HepG2 (cell line): Measurements from ENCODE around the gene SLC25A23. TPM values are rescaled to one million over a fixed set of nuclear protein-coding genes. Genes with fewer than 3 reads are reported as not detected.
A peak's percentile ranks its signal among the peaks of the same experiment; 100 is the strongest.

Source experiments
- HNRNPL ChIP-seq: fragments of 200-400 bp; formaldehyde crosslinking; IDR thresholded peaks from 2 replicates; pipeline ENCODE4 v1.6.1; 2017; ENCODE audit warnings: mild to moderate bottlenecking, low read depth, low read length
- IKZF4 ChIP-seq: sonication (generic); formaldehyde crosslinking; IDR thresholded peaks from 2 replicates; pipeline ENCODE4 v1.5.1; 2020; ENCODE audit warnings: borderline replicate concordance, mild to moderate bottlenecking, low read depth, missing genetic modification reagents; ENCODE audit errors: not compliant biosample characterization
- SIN3B ChIP-seq: fragments of 150-350 bp; IDR thresholded peaks from 2 replicates; pipeline ENCODE4 v1.6.1; 2014; ENCODE audit warnings: low read length
- SYNCRIP ChIP-seq: fragments of 200-400 bp; formaldehyde crosslinking; IDR thresholded peaks from 2 replicates; pipeline ENCODE4 v1.6.1; 2018; ENCODE audit warnings: mild to moderate bottlenecking, low read depth, low read length; ENCODE audit not compliant: insufficient read depth
- TOPORS ChIP-seq: sonication (generic); formaldehyde crosslinking; IDR thresholded peaks from 2 replicates; pipeline ENCODE4 v1.8.0; 2023; ENCODE audit warnings: mild to moderate bottlenecking, missing genetic modification reagents
- ZMYM4 ChIP-seq: sonication (generic); formaldehyde crosslinking; IDR thresholded peaks from 2 replicates; pipeline ENCODE4 v1.8.1; 2023; ENCODE audit warnings: mild to moderate bottlenecking, missing genetic modification reagents
- ZNF33A ChIP-seq: sonication (generic); formaldehyde crosslinking; IDR thresholded peaks from 2 replicates; pipeline ENCODE4 v1.5.1; 2020; ENCODE audit warnings: missing genetic modification reagents, mild to moderate bottlenecking, moderate library complexity, borderline replicate concordance
- ZNF350 ChIP-seq: sonication (generic); formaldehyde crosslinking; IDR thresholded peaks from 2 replicates; pipeline ENCODE4 v1.4.0; 2020; ENCODE audit warnings: mild to moderate bottlenecking, low read depth, missing genetic modification reagents, borderline replicate concordance
- ZNF441 ChIP-seq: sonication (generic); formaldehyde crosslinking; IDR thresholded peaks from 2 replicates; pipeline ENCODE4 v1.7.0; 2021; ENCODE audit warnings: missing genetic modification reagents, borderline replicate concordance
- ZNF569 ChIP-seq: sonication (generic); formaldehyde crosslinking; IDR thresholded peaks from 2 replicates; pipeline ENCODE4 v1.5.0; 2020; ENCODE audit warnings: mild to moderate bottlenecking, missing genetic modification reagents, moderate library complexity, borderline replicate concordance
- ZNF713 ChIP-seq: sonication (generic); formaldehyde crosslinking; IDR thresholded peaks from 2 replicates; pipeline ENCODE4 v1.4.0; 2020; ENCODE audit warnings: mild to moderate bottlenecking, missing genetic modification reagents
- ZNF766 ChIP-seq: sonication (generic); formaldehyde crosslinking; IDR thresholded peaks from 2 replicates; pipeline ENCODE4 v1.5.0; 2020; ENCODE audit warnings: missing genetic modification reagents, borderline replicate concordance
- ZNF790 ChIP-seq: sonication (generic); formaldehyde crosslinking; IDR thresholded peaks from 2 replicates; pipeline ENCODE4 v1.8.0; 2022; ENCODE audit warnings: missing genetic modification reagents, mild to moderate bottlenecking, borderline replicate concordance
- polyA plus RNA-seq, 8 experiments: library from polyadenylated mRNA; depleted of rRNA in 3 of 8; stranded (reverse) in 7 of 8; unstranded in 1 of 8; fragments of >200 nt; fragmentation: Illumina TruSeq in 4 of 8; extraction: Trizol in 4 of 8; gene quantifications; 2 replicates each; pipeline versions ENCODE4 v1.2.1 to v1.2.3, GENCODE V29; 2011 to 2016; ENCODE audit warnings: low read depth in 4 of 8, missing spikeins in 1 of 8, mixed read lengths in 1 of 8; ENCODE audit not compliant: insufficient read depth in 1 of 8
- total RNA-seq, 5 experiments: library from RNA; depleted of rRNA; stranded (reverse); fragments of >200 nt; fragmentation: Illumina TruSeq; extraction: Trizol; gene quantifications; 2 replicates each; pipeline ENCODE4 v1.2.3, GENCODE V29; 2016; ENCODE audit warnings: low read depth in 1 of 5
- TF ChIP-seq, protein P1 (sequence below): sonication (generic); formaldehyde crosslinking; IDR thresholded peaks from 2 replicates; pipeline ENCODE4 v1.4.0; 2020; ENCODE audit warnings: missing genetic modification reagents, mild to moderate bottlenecking, borderline replicate concordance
- TF ChIP-seq, protein P2 (sequence below): IDR thresholded peaks from 2 replicates; pipeline ENCODE4 v1.6.1; 2018; ENCODE audit warnings: missing genetic modification reagents
- TF ChIP-seq, protein P3 (sequence below): sonication (generic); formaldehyde crosslinking; IDR thresholded peaks from 2 replicates; pipeline ENCODE4 v1.8.0; 2022; ENCODE audit warnings: mild to moderate bottlenecking, missing genetic modification reagents; ENCODE audit not compliant: insufficient replicate concordance
- TF ChIP-seq, protein P4 (sequence below): sonication (generic); formaldehyde crosslinking; IDR thresholded peaks from 2 replicates; pipeline ENCODE4 v1.4.0; 2020; ENCODE audit warnings: missing genetic modification reagents, low read depth, mild to moderate bottlenecking, borderline replicate concordance
- TF ChIP-seq, protein P5 (sequence below): sonication (generic); formaldehyde crosslinking; IDR thresholded peaks from 2 replicates; pipeline ENCODE4 v1.8.1; 2023; ENCODE audit warnings: missing genetic modification reagents, inconsistent platforms, borderline replicate concordance
- TF ChIP-seq, protein P6 (sequence below): IDR thresholded peaks from 2 replicates; pipeline ENCODE4 v1.6.1; 2012; ENCODE audit warnings: low read depth, low read length, improper control_type of control experiment

The SLC25A23 gene
- total and polyA plus RNA-seq, 2 of the 13 experiments (the other 11 are each of a cell fraction or from before 2014, with no cell fraction given) = 12.4 to 15.2 TPM

DNA sequence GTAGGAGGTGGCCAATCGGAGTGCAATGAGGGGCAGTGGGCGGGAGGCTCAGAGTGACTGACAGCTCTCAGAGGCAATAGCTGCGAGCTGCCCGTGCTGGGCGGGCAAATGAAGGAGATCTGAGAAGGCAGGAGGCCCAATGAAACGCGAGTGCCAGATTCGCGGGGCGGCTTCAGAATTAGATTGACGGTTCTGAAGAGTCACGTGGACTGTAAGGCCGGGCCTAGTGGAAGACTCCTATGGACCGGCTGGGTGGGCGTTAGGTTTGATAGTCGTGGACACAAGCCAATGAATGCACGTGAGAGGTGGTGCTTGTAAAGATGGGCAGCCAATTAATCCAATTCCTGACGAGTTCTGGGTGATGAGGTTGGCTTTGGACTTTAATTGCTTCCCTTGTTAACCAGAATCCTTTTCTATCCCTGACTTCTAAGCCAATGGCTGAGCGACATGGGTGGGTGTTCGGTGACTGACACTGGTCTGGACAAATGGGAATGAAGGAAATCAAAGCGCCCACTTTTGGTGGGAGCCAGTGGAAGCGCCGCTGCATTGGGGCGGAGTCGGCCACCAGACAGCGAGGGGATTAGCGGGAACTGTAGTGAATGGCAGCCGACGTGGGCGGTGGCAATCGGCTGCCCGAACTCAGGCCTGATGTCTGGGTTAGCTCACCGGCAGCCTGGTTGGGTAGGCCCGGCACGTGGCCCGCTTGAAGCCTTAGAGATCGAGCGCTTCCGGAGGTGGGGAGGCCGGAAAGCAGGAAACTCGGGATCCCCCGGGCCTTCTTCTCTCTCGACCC is 34.5 kb downstream of the SLC25A23 start (continued):
- TF ChIP-seq ZNF713 (CRISPR knock-in tag) (no peak), ZMYM4 (CRISPR knock-in tag) (peak; percentile 47), ZNF766 (CRISPR knock-in tag) (0 out of 2 replicates have a peak, but pooled peaks have one; percentile 47), ZNF350 (CRISPR knock-in tag) (peak; percentile 43; the same call in 1 of the 2 replicates), SIN3B (no peak), SYNCRIP (no peak), HNRNPL (peak; percentile 42; the same call in 1 of the 2 replicates), ZNF33A (CRISPR knock-in tag) (no peak), TOPORS (CRISPR knock-in tag) (0 out of 2 replicates have a peak, but pooled peaks have one; percentile 20), ZNF569 (CRISPR knock-in tag) (no peak), ZNF441 (no peak), IKZF4 (no peak), ZNF790 (CRISPR knock-in tag) (0 out of 2 replicates have a peak, but pooled peaks have one; percentile 34)
- TF ChIP-seq, protein P1, sequence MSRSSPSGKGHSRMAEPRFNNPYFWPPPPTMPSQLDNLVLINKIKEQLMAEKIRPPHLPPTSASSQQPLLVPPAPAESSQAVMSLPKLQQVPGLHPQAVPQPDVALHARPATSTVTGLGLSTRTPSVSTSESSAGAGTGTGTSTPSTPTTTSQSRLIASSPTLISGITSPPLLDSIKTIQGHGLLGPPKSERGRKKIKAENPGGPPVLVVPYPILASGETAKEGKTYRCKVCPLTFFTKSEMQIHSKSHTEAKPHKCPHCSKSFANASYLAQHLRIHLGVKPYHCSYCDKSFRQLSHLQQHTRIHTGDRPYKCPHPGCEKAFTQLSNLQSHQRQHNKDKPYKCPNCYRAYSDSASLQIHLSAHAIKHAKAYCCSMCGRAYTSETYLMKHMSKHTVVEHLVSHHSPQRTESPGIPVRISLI (CRISPR knock-in tag) = no peak
- TF ChIP-seq, protein P2, sequence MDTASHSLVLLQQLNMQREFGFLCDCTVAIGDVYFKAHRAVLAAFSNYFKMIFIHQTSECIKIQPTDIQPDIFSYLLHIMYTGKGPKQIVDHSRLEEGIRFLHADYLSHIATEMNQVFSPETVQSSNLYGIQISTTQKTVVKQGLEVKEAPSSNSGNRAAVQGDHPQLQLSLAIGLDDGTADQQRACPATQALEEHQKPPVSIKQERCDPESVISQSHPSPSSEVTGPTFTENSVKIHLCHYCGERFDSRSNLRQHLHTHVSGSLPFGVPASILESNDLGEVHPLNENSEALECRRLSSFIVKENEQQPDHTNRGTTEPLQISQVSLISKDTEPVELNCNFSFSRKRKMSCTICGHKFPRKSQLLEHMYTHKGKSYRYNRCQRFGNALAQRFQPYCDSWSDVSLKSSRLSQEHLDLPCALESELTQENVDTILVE (CRISPR knock-in tag) = 0 out of 2 replicates have a peak, but pooled peaks have one; percentile 6
- TF ChIP-seq, protein P3, sequence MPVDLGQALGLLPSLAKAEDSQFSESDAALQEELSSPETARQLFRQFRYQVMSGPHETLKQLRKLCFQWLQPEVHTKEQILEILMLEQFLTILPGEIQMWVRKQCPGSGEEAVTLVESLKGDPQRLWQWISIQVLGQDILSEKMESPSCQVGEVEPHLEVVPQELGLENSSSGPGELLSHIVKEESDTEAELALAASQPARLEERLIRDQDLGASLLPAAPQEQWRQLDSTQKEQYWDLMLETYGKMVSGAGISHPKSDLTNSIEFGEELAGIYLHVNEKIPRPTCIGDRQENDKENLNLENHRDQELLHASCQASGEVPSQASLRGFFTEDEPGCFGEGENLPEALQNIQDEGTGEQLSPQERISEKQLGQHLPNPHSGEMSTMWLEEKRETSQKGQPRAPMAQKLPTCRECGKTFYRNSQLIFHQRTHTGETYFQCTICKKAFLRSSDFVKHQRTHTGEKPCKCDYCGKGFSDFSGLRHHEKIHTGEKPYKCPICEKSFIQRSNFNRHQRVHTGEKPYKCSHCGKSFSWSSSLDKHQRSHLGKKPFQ (CRISPR knock-in tag) = no peak
- TF ChIP-seq, protein P4, sequence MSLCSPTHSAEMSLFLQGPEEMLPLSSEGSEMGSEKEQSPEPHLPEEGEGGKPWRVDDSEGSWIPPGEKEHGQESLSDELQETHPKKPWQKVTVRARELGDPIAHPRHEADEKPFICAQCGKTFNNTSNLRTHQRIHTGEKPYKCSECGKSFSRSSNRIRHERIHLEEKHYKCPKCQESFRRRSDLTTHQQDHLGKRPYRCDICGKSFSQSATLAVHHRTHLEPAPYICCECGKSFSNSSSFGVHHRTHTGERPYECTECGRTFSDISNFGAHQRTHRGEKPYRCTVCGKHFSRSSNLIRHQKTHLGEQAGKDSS (CRISPR knock-in tag) = no peak
- TF ChIP-seq, protein P5, sequence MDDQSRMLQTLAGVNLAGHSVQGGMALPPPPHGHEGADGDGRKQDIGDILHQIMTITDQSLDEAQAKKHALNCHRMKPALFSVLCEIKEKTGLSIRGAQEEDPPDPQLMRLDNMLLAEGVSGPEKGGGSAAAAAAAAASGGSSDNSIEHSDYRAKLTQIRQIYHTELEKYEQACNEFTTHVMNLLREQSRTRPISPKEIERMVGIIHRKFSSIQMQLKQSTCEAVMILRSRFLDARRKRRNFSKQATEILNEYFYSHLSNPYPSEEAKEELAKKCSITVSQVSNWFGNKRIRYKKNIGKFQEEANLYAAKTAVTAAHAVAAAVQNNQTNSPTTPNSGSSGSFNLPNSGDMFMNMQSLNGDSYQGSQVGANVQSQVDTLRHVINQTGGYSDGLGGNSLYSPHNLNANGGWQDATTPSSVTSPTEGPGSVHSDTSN (CRISPR knock-in tag) = peak; percentile 97; the same call in 1 of the 2 replicates
- TF ChIP-seq, protein P6, sequence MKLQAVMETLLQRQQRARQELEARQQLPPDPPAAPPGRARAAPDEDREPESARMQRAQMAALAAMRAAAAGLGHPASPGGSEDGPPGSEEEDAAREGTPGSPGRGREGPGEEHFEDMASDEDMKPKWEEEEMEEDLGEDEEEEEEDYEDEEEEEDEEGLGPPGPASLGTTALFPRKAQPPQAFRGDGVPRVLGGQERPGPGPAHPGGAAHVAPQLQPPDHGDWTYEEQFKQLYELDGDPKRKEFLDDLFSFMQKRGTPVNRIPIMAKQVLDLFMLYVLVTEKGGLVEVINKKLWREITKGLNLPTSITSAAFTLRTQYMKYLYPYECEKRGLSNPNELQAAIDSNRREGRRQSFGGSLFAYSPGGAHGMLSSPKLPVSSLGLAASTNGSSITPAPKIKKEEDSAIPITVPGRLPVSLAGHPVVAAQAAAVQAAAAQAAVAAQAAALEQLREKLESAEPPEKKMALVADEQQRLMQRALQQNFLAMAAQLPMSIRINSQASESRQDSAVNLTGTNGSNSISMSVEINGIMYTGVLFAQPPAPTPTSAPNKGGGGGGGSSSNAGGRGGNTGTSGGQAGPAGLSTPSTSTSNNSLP = peak; percentile 86
